DND-41 (cell line): Measurements from ENCODE around the gene GABRG3.

Experiments used
- ATAC-seq: fragments of 200-7000 bp; cut with Tn5 transposase; 3 replicates; pipeline ENCODE4 v1.9.1; 2021; ENCODE audit warnings: low read depth; ENCODE audit not compliant: insufficient read depth
- DNase-seq: peaks from one replicate; pipeline ENCODE4 v3.0.0-alpha.2; 2020
- H2AFZ ChIP-seq: 2 replicates; pipeline ENCODE4 v1.6.0; 2012; ENCODE audit warnings: low read depth, low read length
- H3K27ac ChIP-seq: 2 replicates; pipeline ENCODE4 v1.5.1; 2012; ENCODE audit warnings: low read length, inconsistent platforms
- H3K27me3 ChIP-seq: fragments of 200-600 bp; sonication (generic); 2 replicates; pipeline ENCODE4 v1.6.0; 2012; ENCODE audit warnings: low read length, mild to moderate bottlenecking, inconsistent platforms; ENCODE audit not compliant: insufficient read depth, poor library complexity
- H3K36me3 ChIP-seq: 2 replicates; pipeline ENCODE4 v1.5.1; 2012; ENCODE audit warnings: low read length, inconsistent platforms; ENCODE audit not compliant: insufficient read depth
- H3K4me1 ChIP-seq: 2 replicates; pipeline ENCODE4 v1.5.1; 2012; ENCODE audit warnings: mild to moderate bottlenecking, low read length; ENCODE audit not compliant: insufficient read depth
- H3K4me2 ChIP-seq: 2 replicates; pipeline ENCODE4 v1.6.0; 2012; ENCODE audit warnings: mild to moderate bottlenecking, moderate library complexity, low read length, inconsistent platforms; ENCODE audit not compliant: insufficient read depth
- H3K4me3 ChIP-seq, 2 experiments: fragments of 200-600 bp in 1 of 2; shearing (Covaris generic) in 1 of 2; 2 replicates each; pipeline ENCODE4 v1.5.1; 2012 to 2016; ENCODE audit warnings: inconsistent platforms in 2 of 2, low read length in 2 of 2, mild to moderate bottlenecking in 2 of 2, low read depth in 1 of 2, moderate library complexity in 1 of 2
- H3K79me2 ChIP-seq: 2 replicates; pipeline ENCODE4 v1.6.0; 2012; ENCODE audit warnings: low read length, inconsistent platforms; ENCODE audit not compliant: insufficient read depth
- H3K9ac ChIP-seq: 2 replicates; pipeline ENCODE4 v1.6.0; 2012; ENCODE audit warnings: low read depth, mild to moderate bottlenecking, inconsistent platforms, low read length, moderate library complexity
- H3K9me3 ChIP-seq: 2 replicates; pipeline ENCODE4 v1.5.1; 2012; ENCODE audit warnings: low read length, moderate library complexity, mild to moderate bottlenecking, inconsistent platforms; ENCODE audit not compliant: insufficient read depth, severe bottlenecking
- H4K20me1 ChIP-seq: 2 replicates; pipeline ENCODE4 v1.6.0; 2012; ENCODE audit warnings: low read length; ENCODE audit not compliant: insufficient read depth
- CTCF ChIP-seq: IDR thresholded peaks from 2 replicates; pipeline ENCODE4 v1.5.1; 2012; ENCODE audit warnings: borderline replicate concordance, low read length, moderate library complexity, mild to moderate bottlenecking; ENCODE audit not compliant: poor library complexity, severe bottlenecking; ENCODE audit errors: extremely low read depth
- EZH2 ChIP-seq: IDR thresholded peaks from 3 replicates; pipeline ENCODE4 v1.6.1; 2012; ENCODE audit warnings: borderline replicate concordance, low read depth, mild to moderate bottlenecking, moderate library complexity, low read length, inconsistent platforms; ENCODE audit not compliant: severe bottlenecking

Gene GABRG3

DNA sequence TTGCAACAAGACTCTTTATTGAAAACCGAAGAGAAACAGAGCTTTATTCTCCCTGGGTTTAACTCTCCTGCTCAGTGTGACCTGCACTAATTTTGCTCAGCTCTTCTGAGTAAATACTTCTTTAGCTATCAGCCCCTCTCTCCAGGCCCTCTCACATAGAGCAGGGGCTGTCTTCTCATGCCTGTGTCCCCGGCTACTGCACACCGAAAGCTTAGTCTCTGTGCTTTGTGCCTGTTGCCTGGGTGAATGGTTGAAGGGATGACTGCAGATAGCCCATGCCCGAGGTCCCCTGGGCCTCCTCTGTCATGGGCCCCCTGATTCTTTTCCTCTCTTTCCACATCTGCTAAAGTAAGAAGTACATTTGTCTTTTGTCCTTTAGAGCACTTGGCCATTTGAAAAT, 195.9 kb downstream of the GABRG3 start:
- no peaks in the 10 kb centered on the region for H3K36me3 ChIP-seq
- no peak for ATAC-seq
- no peak overlapping the region for H3K27ac ChIP-seq
- no peaks in the 10 kb centered on the region for H3K79me2 ChIP-seq
- no peaks in the 10 kb centered on the region for H3K4me1 ChIP-seq
- H3K9me3 ChIP-seq: no peaks in the 10 kb centered on the region
- H3K9ac ChIP-seq: no peak overlapping the region
- TF ChIP-seq EZH2 (no peak), CTCF (no peak)
- H3K27me3 ChIP-seq: no peaks in the 10 kb centered on the region
- no peak overlapping the region for H3K4me3 ChIP-seq
- H2AFZ ChIP-seq: no peak overlapping the region
- no peak for DNase-seq
- H4K20me1 ChIP-seq: no peaks in the 10 kb centered on the region
- no peak overlapping the region for H3K4me2 ChIP-seq

DNA sequence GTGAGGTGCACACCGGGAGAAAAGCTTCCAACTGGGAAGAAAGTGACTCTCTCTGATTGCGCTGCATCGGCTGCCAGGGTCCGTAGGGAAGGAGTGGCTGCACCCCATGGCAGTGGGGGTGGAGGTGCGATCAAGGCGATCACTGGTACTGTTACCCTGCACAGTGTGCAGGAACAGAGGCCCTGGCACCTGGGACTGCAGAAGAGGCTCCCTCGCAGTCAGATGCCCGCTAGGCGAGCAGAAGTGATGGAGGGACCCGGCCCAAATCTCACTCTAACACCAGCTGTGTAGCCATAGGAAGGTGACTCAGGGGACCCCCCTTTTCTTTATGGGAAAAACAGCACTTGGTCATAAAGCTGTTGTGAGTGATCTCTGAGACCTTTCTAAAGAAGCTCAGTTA, 196.8 kb downstream of the GABRG3 start:
- Histone ChIP-seq H3K4me3 (no peak overlapping the region), H3K4me2 (no peak overlapping the region), H3K9me3 (no peaks in the 10 kb centered on the region), H3K9ac (no peak overlapping the region), H4K20me1 (no peaks in the 10 kb centered on the region), H3K27me3 (no peaks in the 10 kb centered on the region), H2AFZ (no peak overlapping the region), H3K27ac (no peak overlapping the region), H3K79me2 (no peaks in the 10 kb centered on the region), H3K36me3 (no peaks in the 10 kb centered on the region), H3K4me1 (no peaks in the 10 kb centered on the region)
- ATAC-seq (no peak), DNase-seq (no peak)
- TF ChIP-seq CTCF (no peak), EZH2 (no peak)

GRCh38 chr15:27170851-27171250, 199.9 kb downstream of the GABRG3 start:
- no peak overlapping the region for H3K9ac ChIP-seq
- DNase-seq: no peak
- no peak overlapping the region for H3K4me3 ChIP-seq
- no peaks in the 10 kb centered on the region for H3K4me1 ChIP-seq
- no peak overlapping the region for H3K27ac ChIP-seq
- TF ChIP-seq CTCF (no peak), EZH2 (no peak)
- no peak overlapping the region for H2AFZ ChIP-seq
- ATAC-seq: no peak
- H3K79me2 ChIP-seq: no peaks in the 10 kb centered on the region
- H3K36me3 ChIP-seq: no peaks in the 10 kb centered on the region
- no peaks in the 10 kb centered on the region for H3K27me3 ChIP-seq
- H3K9me3 ChIP-seq: no peaks in the 10 kb centered on the region
- no peaks in the 10 kb centered on the region for H4K20me1 ChIP-seq
- H3K4me2 ChIP-seq: no peak overlapping the region

DNA sequence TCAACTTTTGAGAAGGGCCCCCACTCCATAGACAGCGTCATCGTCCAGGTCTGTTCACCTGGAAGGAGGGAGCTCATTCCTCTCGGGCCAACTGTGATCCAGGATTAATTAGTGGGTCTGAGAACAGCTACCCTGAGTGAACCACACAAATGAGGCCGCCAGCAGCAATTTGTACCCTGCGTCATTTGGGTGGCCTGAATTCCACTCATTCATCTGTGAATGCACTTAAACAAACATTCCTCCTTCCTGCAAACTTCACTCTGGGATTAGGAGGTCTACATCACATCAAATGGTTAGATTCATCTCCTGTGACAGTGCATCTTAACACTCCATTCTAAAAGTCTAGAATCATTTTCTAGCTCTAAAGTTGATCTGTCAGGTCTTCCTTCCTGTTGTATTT, 201.8 kb downstream of the GABRG3 start:
- Histone ChIP-seq H3K36me3 (no peaks in the 10 kb centered on the region), H3K4me1 (no peaks in the 10 kb centered on the region), H2AFZ (no peak overlapping the region), H4K20me1 (no peaks in the 10 kb centered on the region), H3K27me3 (no peaks in the 10 kb centered on the region), H3K4me2 (no peak overlapping the region), H3K4me3 (no peak overlapping the region), H3K27ac (no peak overlapping the region), H3K9ac (no peak overlapping the region), H3K79me2 (no peaks in the 10 kb centered on the region), H3K9me3 (peaks cover 5% of the 10 kb centered on the region)
- DNase-seq (no peak), ATAC-seq (no peak)
- TF ChIP-seq CTCF: no peak
- TF ChIP-seq EZH2: no peak
